HG02610 (cell line): Measurements from ENCODE around the gene ZFYVE16.
"Not testable (repeated sequence)": the region's sequence is repeated elsewhere in the genome, so short reads cannot be mapped to it uniquely, and the experiment has no call there.

Experiments used
- ATAC-seq: cut with Tn5 transposase; IDR thresholded peaks from one replicate; pipeline ENCODE4 v1.9.1; 2021; ENCODE audit warnings: mild to moderate bottlenecking, moderate library complexity; ENCODE audit not compliant: unreplicated experiment

The ZFYVE16 gene

GRCh38 chr5:80407735-80408483 is at the start of gene ZFYVE16:
Gene ZFYVE16 (plus strand): TSS chr5:80408064. CDS start chr5:80434148, 26,084 bp downstream.
- ATAC-seq: peak; percentile 83

GRCh38 chr5:80360914-80361444 is 46.9 kb upstream of the ZFYVE16 start:
- no peak for ATAC-seq

GRCh38 chr5:80364892-80365291 is 43.0 kb upstream of the ZFYVE16 start:
- no peak for ATAC-seq

GRCh38 chr5:80368661-80369480 is 39.0 kb upstream of the ZFYVE16 start:
- no peak for ATAC-seq

- ATAC-seq: no peak
These were observed 38.3 kb upstream of the ZFYVE16 start for GRCh38 chr5:80369521-80369920.

- ATAC-seq: no peak
These were observed 37.5 kb upstream of the ZFYVE16 start for GRCh38 chr5:80370390-80370789.

- ATAC-seq: no peak
These were observed 35.1 kb upstream of the ZFYVE16 start for GRCh38 chr5:80372780-80373179.

GRCh38 chr5:80374188-80374587 is 33.7 kb upstream of the ZFYVE16 start:
- no peak for ATAC-seq

GRCh38 chr5:80376557-80376956 is 31.3 kb upstream of the ZFYVE16 start:
- ATAC-seq: no peak

GRCh38 chr5:80382488-80382887 is 25.4 kb upstream of the ZFYVE16 start:
- no peak for ATAC-seq

GRCh38 chr5:80387063-80387768 is 20.6 kb upstream of the ZFYVE16 start:
- ATAC-seq: no peak

GRCh38 chr5:80389580-80389979 is 18.3 kb upstream of the ZFYVE16 start:
- no peak for ATAC-seq

- not testable (repeated sequence) for ATAC-seq
These were observed 17.5 kb upstream of the ZFYVE16 start for GRCh38 chr5:80390413-80390812.

- not testable (repeated sequence) for ATAC-seq
These were observed 16.6 kb upstream of the ZFYVE16 start for GRCh38 chr5:80391267-80391666.

GRCh38 chr5:80399526-80400239 is 8.2 kb upstream of the ZFYVE16 start:
- ATAC-seq: peak; percentile 84

- ATAC-seq: not testable (repeated sequence)
These were observed 7.5 kb upstream of the ZFYVE16 start for GRCh38 chr5:80400368-80400767.

GRCh38 chr5:80403782-80404181 is 4.1 kb upstream of the ZFYVE16 start:
- no peak for ATAC-seq

GRCh38 chr5:80406980-80407734 is 707 bp upstream of the ZFYVE16 start:
- ATAC-seq: no peak

- peak; percentile 53 for ATAC-seq
These were observed 861 bp downstream of the ZFYVE16 start for GRCh38 chr5:80408484-80409366.
